Measurements from ENCODE around the gene AGAP1.
"Not testable (repeated sequence)": the region's sequence is repeated elsewhere in the genome, so short reads cannot be mapped to it uniquely, and the experiment has no call there.

Gene AGAP1

GRCh38 chr2:235595422-235596010 is 101.7 kb downstream of the AGAP1 start:
- FAIRE-seq, result peak; percentile 28

GRCh38 chr2:235596272-235596671 is 102.4 kb downstream of the AGAP1 start:
- no peak for FAIRE-seq

GRCh38 chr2:235597081-235597615 is 103.3 kb downstream of the AGAP1 start:
- FAIRE-seq, result no peak

GRCh38 chr2:235598026-235598425 is 104.2 kb downstream of the AGAP1 start:
- no peak for FAIRE-seq

GRCh38 chr2:235598532-235599531 is 105.0 kb downstream of the AGAP1 start:
- no peak for FAIRE-seq

- FAIRE-seq, result no peak
Measured at GRCh38 chr2:235599596-235600338, 105.9 kb downstream of the AGAP1 start.

GRCh38 chr2:235600406-235600805 is 106.6 kb downstream of the AGAP1 start:
- FAIRE-seq, result no peak

GRCh38 chr2:235600926-235601325 is 107.1 kb downstream of the AGAP1 start:
- FAIRE-seq, result no peak

GRCh38 chr2:235601960-235602704 is 108.3 kb downstream of the AGAP1 start:
- no peak for FAIRE-seq

GRCh38 chr2:235602971-235603370 is 109.1 kb downstream of the AGAP1 start:
- not testable (repeated sequence) for FAIRE-seq

GRCh38 chr2:235603659-235604058 is 109.8 kb downstream of the AGAP1 start:
- no peak for FAIRE-seq

- no peak for FAIRE-seq
Measured at GRCh38 chr2:235605312-235606003, 111.6 kb downstream of the AGAP1 start.

- no peak for FAIRE-seq
Measured at GRCh38 chr2:235606004-235606715, 112.3 kb downstream of the AGAP1 start.

- no peak for FAIRE-seq
Measured at GRCh38 chr2:235607546-235608199, 113.8 kb downstream of the AGAP1 start.

- FAIRE-seq, result no peak
Measured at GRCh38 chr2:235608200-235608887, 114.5 kb downstream of the AGAP1 start.

GRCh38 chr2:235609321-235609720 is 115.5 kb downstream of the AGAP1 start:
- FAIRE-seq, result no peak

GRCh38 chr2:235609746-235610145 is 115.9 kb downstream of the AGAP1 start:
- FAIRE-seq, result no peak

GRCh38 chr2:235610696-235611257 is 116.9 kb downstream of the AGAP1 start:
- FAIRE-seq, result no peak

GRCh38 chr2:235611349-235611748 is 117.5 kb downstream of the AGAP1 start:
- no peak for FAIRE-seq

All from TTC549 (cell line).